ENCODE results near the gene BRIP1. TPM values are rescaled to one million over a fixed set of nuclear protein-coding genes. Genes with fewer than 3 reads are reported as not detected.

Gene BRIP1
- total RNA-seq, 1 donor: 20.9 TPM

- no peak for TF ChIP-seq CTCF (IDR thresholded peaks at IDR 0.05; ENCODE audit: insufficient read depth, low read length)
- DNase-seq (ENCODE audit: low read depth): no peak
- no peak overlapping the region for H3K4me3 ChIP-seq (ENCODE audit: low read depth, low read length)
Measured at GRCh38 chr17:61631800-61632199, 231.5 kb downstream of the BRIP1 start.

Small RNA genes within 50 kb of the gene (small RNA-seq; reads per million reads assigned to genes)
- gene RF00019: not detected

Other genes starting within 250 kb of the BRIP1 start
- 14.9 and 15.4 TPM in 2 replicates for gene INTS2, start 64.5 kb upstream of the BRIP1 start, total RNA-seq (ENCODE audit: low replicate concordance)
- gene MED13, start 201.8 kb upstream of the BRIP1 start, total RNA-seq (ENCODE audit: low replicate concordance): 31.0 and 68.1 TPM in 2 replicates